ENCODE measurements around the gene MEIS2. TPM values are rescaled to one million over a fixed set of nuclear protein-coding genes. Genes with fewer than 3 reads are reported as not detected.

Gene MEIS2
- total RNA-seq, 1 experiment from 2014 or later, result 9.3 TPM

GRCh38 chr15:36940636-36941260 lies 159.6 kb downstream of the MEIS2 start:
- TF ChIP-seq EZH2 (IDR thresholded peaks at IDR 0.05; ENCODE audit: borderline replicate concordance, low read depth, low read length, poor library complexity, severe bottlenecking) (no peak), CTCF (conservative IDR thresholded peaks at IDR 0.05; ENCODE audit: low read depth, low read length) (no peak)
- no peak for DNase-seq (ENCODE audit: low spot score)
- ChIA-PET CTCF (no interaction called here), POLR2A (ENCODE audit: low non-redundant PET) (no interaction called here)
- no peaks in the 10 kb centered on the region for H3K36me3 ChIP-seq (ENCODE audit: insufficient read depth, low read length, poor library complexity, severe bottlenecking)
- no TSS peak for BruUV-seq (replicated peaks)
- H3K4me3 ChIP-seq (ENCODE audit: low read depth, low read length, poor library complexity, severe bottlenecking), result no peak overlapping the region
- no peaks in the 10 kb centered on the region for H3K27me3 ChIP-seq (replicated peaks; ENCODE audit: insufficient read depth, low read depth, low read length, poor library complexity)
- no peaks in the 10 kb centered on the region for H3K9me3 ChIP-seq (ENCODE audit: low read depth, low read length, poor library complexity, severe bottlenecking)
- intact Hi-C loops (cut with micrococcal nuclease; ENCODE audit: unreplicated experiment), result no loop called here
- no peaks in the 10 kb centered on the region for H3K4me1 ChIP-seq (ENCODE audit: insufficient read depth, low read length, poor library complexity, severe bottlenecking)
- H3K27ac ChIP-seq (ENCODE audit: low read depth, low read length, poor library complexity, severe bottlenecking), result no peak overlapping the region

GRCh38 chr15:36940219-36940618 lies 160.1 kb downstream of the MEIS2 start:
- TF ChIP-seq EZH2 (IDR thresholded peaks at IDR 0.05; ENCODE audit: borderline replicate concordance, low read depth, low read length, poor library complexity, severe bottlenecking), result no peak
- no peak for TF ChIP-seq CTCF (conservative IDR thresholded peaks at IDR 0.05; ENCODE audit: low read depth, low read length)
- H3K27me3 ChIP-seq (replicated peaks; ENCODE audit: insufficient read depth, low read depth, low read length, poor library complexity), result no peaks in the 10 kb centered on the region
- H3K9me3 ChIP-seq (ENCODE audit: low read depth, low read length, poor library complexity, severe bottlenecking), result no peaks in the 10 kb centered on the region
- ChIA-PET CTCF (no interaction called here), POLR2A (ENCODE audit: low non-redundant PET) (no interaction called here)
- no peaks in the 10 kb centered on the region for H3K4me1 ChIP-seq (ENCODE audit: insufficient read depth, low read length, poor library complexity, severe bottlenecking)
- intact Hi-C loops (cut with micrococcal nuclease; ENCODE audit: unreplicated experiment), result no loop called here
- no peak overlapping the region for H3K27ac ChIP-seq (ENCODE audit: low read depth, low read length, poor library complexity, severe bottlenecking)
- DNase-seq (ENCODE audit: low spot score), result no peak
- H3K4me3 ChIP-seq (ENCODE audit: low read depth, low read length, poor library complexity, severe bottlenecking), result no peak overlapping the region
- no TSS peak for BruUV-seq (replicated peaks)
- H3K36me3 ChIP-seq (ENCODE audit: insufficient read depth, low read length, poor library complexity, severe bottlenecking), result no peaks in the 10 kb centered on the region

GRCh38 chr15:36938764-36939163 lies 161.6 kb downstream of the MEIS2 start:
- ChIA-PET POLR2A (ENCODE audit: low non-redundant PET) (no interaction called here), CTCF (no interaction called here)
- H3K4me1 ChIP-seq (ENCODE audit: insufficient read depth, low read length, poor library complexity, severe bottlenecking), result no peaks in the 10 kb centered on the region
- DNase-seq (ENCODE audit: low spot score), result no peak
- H3K36me3 ChIP-seq (ENCODE audit: insufficient read depth, low read length, poor library complexity, severe bottlenecking), result no peaks in the 10 kb centered on the region
- H3K27ac ChIP-seq (ENCODE audit: low read depth, low read length, poor library complexity, severe bottlenecking), result no peak overlapping the region
- no TSS peak for BruUV-seq (replicated peaks)
- TF ChIP-seq EZH2 (IDR thresholded peaks at IDR 0.05; ENCODE audit: borderline replicate concordance, low read depth, low read length, poor library complexity, severe bottlenecking) (no peak), CTCF (conservative IDR thresholded peaks at IDR 0.05; ENCODE audit: low read depth, low read length) (no peak)
- H3K4me3 ChIP-seq (ENCODE audit: low read depth, low read length, poor library complexity, severe bottlenecking), result no peak overlapping the region
- H3K27me3 ChIP-seq (replicated peaks; ENCODE audit: insufficient read depth, low read depth, low read length, poor library complexity), result no peaks in the 10 kb centered on the region
- intact Hi-C loops (cut with micrococcal nuclease; ENCODE audit: unreplicated experiment), result no loop called here
- no peaks in the 10 kb centered on the region for H3K9me3 ChIP-seq (ENCODE audit: low read depth, low read length, poor library complexity, severe bottlenecking)

Measured in A673 (cell line).